Gastrocnemius medialis (tissue), 4 donors: ENCODE results near the gene MEIKIN. TPM values are rescaled to one million over a fixed set of nuclear protein-coding genes. Genes with fewer than 3 reads are reported as not detected.
A peak's percentile ranks its signal among the peaks of the same experiment; 100 is the strongest.

ENCODE experiments used
- ATAC-seq, 2 donors: fragments of 150-250 bp; one replicate each; pipeline ENCODE4 v1.9.1; 2016
- DNase-seq, 2 donors: peaks; one replicate each; pipeline ENCODE4 v3.0.0-alpha.2; 2019
- H3K27ac ChIP-seq, 4 donors: fragments of 200-600 bp; sonication (generic); 1 replicate in 1 of 4; 2 replicates in 3 of 4; pipeline ENCODE4 v1.5.1; 2016 to 2018; ENCODE audit warnings: mild to moderate bottlenecking in 2 of 4, moderate library complexity in 1 of 4
- H3K27me3 ChIP-seq, 3 donors: fragments of 200-600 bp; sonication (generic) in 2 of 3; 1 replicate in 1 of 3; 2 replicates in 2 of 3; pipeline versions ENCODE4 v1.5.1 to v1.6.0; 2016 to 2019; ENCODE audit warnings: mild to moderate bottlenecking in 1 of 3, moderate library complexity in 1 of 3
- H3K36me3 ChIP-seq, 2 donors: fragments of 200-600 bp; sonication (generic) in 1 of 2; one replicate each; pipeline ENCODE4 v1.5.1; 2017 to 2018
- H3K4me1 ChIP-seq, 2 donors: fragments of 200-600 bp; sonication (generic) in 1 of 2; one replicate each; pipeline ENCODE4 v1.5.1; 2016 to 2017; ENCODE audit warnings: mild to moderate bottlenecking in 2 of 2
- H3K4me3 ChIP-seq, 4 donors: fragments of 200-600 bp; sonication (generic) in 3 of 4; 1 replicate in 1 of 4; 2 replicates in 3 of 4; pipeline ENCODE4 v1.5.1; 2016 to 2019; ENCODE audit warnings: mild to moderate bottlenecking in 2 of 4
- H3K9me3 ChIP-seq, 3 donors: fragments of 200-600 bp; sonication (generic) in 2 of 3; 1 replicate in 1 of 3; 2 replicates in 2 of 3; pipeline ENCODE4 v1.5.1; 2016 to 2019
- CTCF ChIP-seq, 5 experiments: fragments of 450-650 bp in 3 of 5; fragments of 200-600 bp in 2 of 5; sonication (generic) in 2 of 5; IDR thresholded peaks in 4 of 5; conservative IDR thresholded peaks in 1 of 5; 1 replicate in 4 of 5; 2 replicates in 1 of 5; pipeline ENCODE4 v1.5.1; 2016 to 2019; ENCODE audit warnings: antibody characterized with exemption in 5 of 5, mild to moderate bottlenecking in 3 of 5, moderate library complexity in 3 of 5
- POLR2A ChIP-seq, 2 donors: fragments of 450-650 bp; IDR thresholded peaks; one replicate each; pipeline ENCODE4 v1.6.1; 2017; ENCODE audit warnings: antibody characterized with exemption in 2 of 2, mild to moderate bottlenecking in 2 of 2, moderate library complexity in 2 of 2
- in situ Hi-C, 4 donors: fragments of 200-750 bp; cut with MboI; loops; one replicate each; pipeline versions ENCODE4 v1.15.0 to v1.8.0; 2017; ENCODE audit warnings: low sequenced_read_pairs in 4 of 4
- intact Hi-C: fragments of 100-400 bp; cut with DNase I; formaldehyde crosslinking; loops from one replicate; pipeline ENCODE4 v1.15.1; 2023; ENCODE audit warnings: low total_unique reads
- total RNA-seq, 4 donors: library from RNA; depleted of rRNA; stranded (reverse); fragments of >200 nt; gene quantifications; one replicate each; pipeline versions ENCODE4 v1.1.0 to v1.2.3, GENCODE V29; 2016

MEIKIN gene
- total RNA-seq, 4 donors from 2014 or later: not detected

DNA sequence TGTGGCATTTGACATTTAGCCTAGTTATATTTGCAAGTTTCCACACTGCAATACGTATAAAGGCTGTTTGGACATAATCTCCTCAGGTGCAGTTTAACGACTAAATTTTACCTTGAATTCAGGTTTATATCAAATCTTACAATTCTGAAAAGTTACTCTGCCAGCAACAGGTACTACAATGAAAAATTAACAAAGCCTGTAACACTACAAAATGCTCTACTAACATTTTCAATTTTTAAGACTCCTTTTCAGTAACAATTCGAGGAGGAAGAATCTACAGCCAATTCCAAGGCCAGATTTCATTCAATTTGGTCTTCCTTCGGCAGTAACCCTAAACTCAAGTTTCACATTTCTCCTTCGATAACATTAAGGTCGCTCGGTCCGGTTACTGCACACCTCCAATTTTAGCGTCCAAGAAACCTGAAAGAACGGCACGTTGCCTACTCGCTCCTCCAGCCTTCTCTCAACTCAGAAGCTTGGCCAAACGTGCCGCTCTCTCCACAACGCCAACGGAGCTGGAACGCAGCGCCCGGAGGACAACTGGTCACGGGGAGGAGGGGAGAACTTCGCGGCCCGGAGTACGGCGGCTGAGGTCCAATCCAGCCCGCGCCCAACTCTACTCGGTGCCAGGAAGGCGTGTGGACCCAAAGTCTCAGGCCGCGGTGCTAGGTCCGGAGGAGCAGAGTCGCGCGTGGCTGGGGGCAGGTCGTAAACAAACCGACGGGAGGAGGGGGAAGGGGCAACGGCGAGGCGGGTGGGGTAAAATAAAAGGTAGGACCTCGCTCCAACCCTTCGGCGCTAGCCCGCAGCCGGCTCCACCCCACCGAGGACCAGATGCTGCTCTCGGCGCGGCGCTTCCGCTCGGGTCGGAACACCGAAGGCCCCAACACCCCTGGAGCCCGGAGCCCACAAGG is 149.3 kb downstream of the MEIKIN start:
- no peak for TF ChIP-seq CTCF (IDR thresholded peaks at IDR 0.05 in 4 of 5, conservative IDR thresholded peaks at IDR 0.05 in 1 of 5)
- TF ChIP-seq POLR2A (IDR thresholded peaks at IDR 0.05): no peak
- Histone ChIP-seq H3K36me3 (no peaks in the 10 kb centered on the region), H3K27me3 (no peaks in the 10 kb centered on the region), H3K4me1 (peaks cover 48 to 54% of the 10 kb centered on the region in 2 donors), H3K4me3 (peak overlapping the region; percentile 84 to 93 (median 90)), H3K9me3 (no peaks in the 10 kb centered on the region), H3K27ac (peak overlapping the region; percentile 99)
- ATAC-seq (peak; percentile 76 to 77), DNase-seq (peak; percentile 89 to 93)
- in situ Hi-C loops: loop anchor here in 3 of 4 donors (5.0 to 10.0 kb wide), 2 partner anchors 161 to 164 kb away; partner anchors contain the start of gene RAPGEF6 (in 2 of the 3)
- intact Hi-C loops: loop anchor here (1.0 to 2.0 kb wide), 2 partner anchors 124 to 631 kb away; partner anchors contain the start of gene HINT1

DNA sequence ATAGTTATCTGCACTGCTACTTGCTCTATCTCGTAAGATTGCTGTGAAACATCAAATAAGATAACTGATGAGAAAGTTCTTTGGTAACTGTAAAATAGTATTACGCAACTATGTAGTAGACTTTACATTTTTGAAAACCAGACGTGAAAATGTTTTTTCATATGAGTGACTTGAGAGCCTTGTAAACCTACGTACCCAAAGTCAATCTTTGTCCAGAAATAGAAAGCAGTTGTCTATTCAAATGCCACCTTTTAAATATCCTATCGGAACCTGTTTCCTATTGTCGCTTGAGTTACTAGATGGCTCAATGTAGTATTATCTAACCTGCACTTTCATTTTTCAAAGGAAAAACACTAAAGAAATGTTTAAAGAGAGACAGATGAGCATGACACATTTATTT is 150.2 kb downstream of the MEIKIN start:
- no peaks in the 10 kb centered on the region for H3K36me3 ChIP-seq
- intact Hi-C loops: no loop called here
- H3K4me3 ChIP-seq: peak overlapping the region; percentile 84 to 93 (median 90)
- TF ChIP-seq CTCF (IDR thresholded peaks at IDR 0.05 in 4 of 5, conservative IDR thresholded peaks at IDR 0.05 in 1 of 5) (no peak), POLR2A (IDR thresholded peaks at IDR 0.05) (no peak)
- DNase-seq (no peak), ATAC-seq (no peak)
- peak overlapping the region; percentile 99 for H3K27ac ChIP-seq
- no peaks in the 10 kb centered on the region for H3K27me3 ChIP-seq
- in situ Hi-C loops: loop anchor here in 3 of 4 donors (5.0 to 10.0 kb wide), 2 partner anchors 160 to 163 kb away; partner anchors contain the start of gene RAPGEF6 (in 2 of the 3)
- H3K4me1 ChIP-seq: peaks cover 49 to 61% of the 10 kb centered on the region in 2 donors
- H3K9me3 ChIP-seq: no peaks in the 10 kb centered on the region

- intact Hi-C loops: no loop called here
- Histone ChIP-seq H3K9me3 (no peaks in the 10 kb centered on the region), H3K27ac (peak overlapping the region; percentile 99), H3K36me3 (no peaks in the 10 kb centered on the region), H3K27me3 (no peaks in the 10 kb centered on the region), H3K4me1 (peaks cover 50 to 58% of the 10 kb centered on the region in 2 donors), H3K4me3 (peak overlapping the region; percentile 84 to 93 (median 90))
- DNase-seq (no peak), ATAC-seq (no peak)
- in situ Hi-C loops: loop anchor here in 2 of 4 donors (10.0 kb wide), 1 partner anchor 160 kb away; the partner anchor contains the start of gene RAPGEF6 (in 2 of the 2)
- no peak for TF ChIP-seq CTCF (IDR thresholded peaks at IDR 0.05 in 4 of 5, conservative IDR thresholded peaks at IDR 0.05 in 1 of 5)
- TF ChIP-seq POLR2A (IDR thresholded peaks at IDR 0.05): peak in 1 of 2 donors; percentile 9
Observed at GRCh38 chr5:131794586-131794985, 150.9 kb downstream of the MEIKIN start.

GRCh38 chr5:131792896-131793295 is 152.6 kb downstream of the MEIKIN start:
- no peaks in the 10 kb centered on the region for H3K36me3 ChIP-seq
- no peak for TF ChIP-seq POLR2A (IDR thresholded peaks at IDR 0.05)
- TF ChIP-seq CTCF (IDR thresholded peaks at IDR 0.05 in 4 of 5, conservative IDR thresholded peaks at IDR 0.05 in 1 of 5): no peak
- no peak overlapping the region for H3K4me3 ChIP-seq
- ATAC-seq (no peak), DNase-seq (no peak)
- peaks cover 43 to 60% of the 10 kb centered on the region in 2 donors for H3K4me1 ChIP-seq
- intact Hi-C loops: no loop called here
- no peaks in the 10 kb centered on the region for H3K9me3 ChIP-seq
- in situ Hi-C loops: loop anchor here in 2 of 4 donors (10.0 kb wide), 1 partner anchor 158 kb away; the partner anchor contains the start of gene RAPGEF6 (in 2 of the 2)
- no peak overlapping the region for H3K27ac ChIP-seq
- H3K27me3 ChIP-seq: no peaks in the 10 kb centered on the region
